PC-9 (cell line): ENCODE results near the gene ATP2B2.

ENCODE experiments used
- EZH2 ChIP-seq: fragments of 200-600 bp; sonication (generic); IDR thresholded peaks from 2 replicates; pipeline ENCODE4 v1.8.0; 2017; ENCODE audit warnings: antibody characterized with exemption, low read depth
- TF ChIP-seq, protein P1 (sequence below): fragments of 200-600 bp; sonication (generic); conservative IDR thresholded peaks from 2 replicates; pipeline ENCODE4 v1.6.1; 2017; ENCODE audit warnings: mixed run types, antibody characterized with exemption, mild to moderate bottlenecking, moderate library complexity

DNA sequence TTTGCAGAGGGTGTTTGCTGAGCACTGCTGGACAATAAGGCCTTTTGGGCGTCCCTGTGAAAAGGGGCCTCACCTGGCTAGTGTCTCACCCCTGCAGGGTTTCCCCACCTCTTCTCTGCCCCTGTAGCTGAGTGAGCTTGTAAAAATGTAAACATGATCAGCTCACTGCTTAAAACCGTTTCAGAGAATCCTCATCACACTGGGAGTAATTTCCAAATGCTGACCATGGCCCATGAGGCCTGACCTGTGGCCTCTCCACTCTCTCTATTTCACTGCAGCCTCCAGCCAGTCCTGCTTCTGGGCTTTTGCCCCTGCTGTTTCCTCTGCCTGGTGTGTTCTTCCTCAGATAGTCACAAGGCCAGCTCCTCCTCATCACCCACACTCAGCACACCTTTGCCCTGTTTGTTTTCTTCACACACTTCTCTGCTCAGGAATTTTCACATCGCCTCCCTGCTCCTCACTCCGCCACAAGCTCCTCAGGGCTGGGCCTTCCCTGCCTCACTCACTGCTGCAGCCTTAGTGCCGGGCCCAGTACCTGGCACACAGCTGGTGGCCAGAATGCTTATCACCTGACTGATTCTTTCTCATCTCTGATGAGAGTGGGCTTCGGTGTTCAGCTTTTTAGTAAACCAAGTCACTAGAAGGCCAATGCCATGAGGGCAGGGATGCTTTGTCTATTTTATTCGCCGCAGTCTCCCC is 105.2 kb downstream of the ATP2B2 start:
- TF ChIP-seq, protein P1, sequence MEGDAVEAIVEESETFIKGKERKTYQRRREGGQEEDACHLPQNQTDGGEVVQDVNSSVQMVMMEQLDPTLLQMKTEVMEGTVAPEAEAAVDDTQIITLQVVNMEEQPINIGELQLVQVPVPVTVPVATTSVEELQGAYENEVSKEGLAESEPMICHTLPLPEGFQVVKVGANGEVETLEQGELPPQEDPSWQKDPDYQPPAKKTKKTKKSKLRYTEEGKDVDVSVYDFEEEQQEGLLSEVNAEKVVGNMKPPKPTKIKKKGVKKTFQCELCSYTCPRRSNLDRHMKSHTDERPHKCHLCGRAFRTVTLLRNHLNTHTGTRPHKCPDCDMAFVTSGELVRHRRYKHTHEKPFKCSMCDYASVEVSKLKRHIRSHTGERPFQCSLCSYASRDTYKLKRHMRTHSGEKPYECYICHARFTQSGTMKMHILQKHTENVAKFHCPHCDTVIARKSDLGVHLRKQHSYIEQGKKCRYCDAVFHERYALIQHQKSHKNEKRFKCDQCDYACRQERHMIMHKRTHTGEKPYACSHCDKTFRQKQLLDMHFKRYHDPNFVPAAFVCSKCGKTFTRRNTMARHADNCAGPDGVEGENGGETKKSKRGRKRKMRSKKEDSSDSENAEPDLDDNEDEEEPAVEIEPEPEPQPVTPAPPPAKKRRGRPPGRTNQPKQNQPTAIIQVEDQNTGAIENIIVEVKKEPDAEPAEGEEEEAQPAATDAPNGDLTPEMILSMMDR = no peak
- no peak for TF ChIP-seq EZH2
